GM23338 (cell line): Measurements from ENCODE around the gene CRY1. TPM values are rescaled to one million over a fixed set of nuclear protein-coding genes. Genes with fewer than 3 reads are reported as not detected.

Experiments
- ATAC-seq: fragments of 200-7000 bp; cut with Tn5 transposase; 3 replicates; pipeline ENCODE4 v1.9.1; 2020
- DNase-seq: peaks from one replicate; pipeline ENCODE4 v3.0.0-alpha.2; 2015; ENCODE audit warnings: low spot score
- H2AFZ ChIP-seq: fragments of 200-600 bp; sonication (generic); 2 replicates; pipeline ENCODE4 v1.8.0; 2016; ENCODE audit warnings: antibody characterized with exemption, mild to moderate bottlenecking, moderate library complexity
- H3F3A ChIP-seq: fragments of 200-600 bp; sonication (generic); replicated peaks from 2 replicates; pipeline ENCODE4 v1.8.0; 2017; ENCODE audit warnings: antibody characterized with exemption, mixed run types, low read depth
- H3K27ac ChIP-seq: fragments of 200-600 bp; sonication (generic); 2 replicates; pipeline ENCODE4 v1.6.1; 2016; ENCODE audit warnings: low read depth
- H3K27me3 ChIP-seq: fragments of 200-600 bp; sonication (generic); 2 replicates; pipeline ENCODE4 v1.8.0; 2016; ENCODE audit warnings: mild to moderate bottlenecking, mixed run types, moderate library complexity; ENCODE audit not compliant: insufficient read depth
- H3K36me3 ChIP-seq: fragments of 200-600 bp; sonication (generic); 2 replicates; pipeline ENCODE4 v1.8.0; 2016; ENCODE audit warnings: mild to moderate bottlenecking; ENCODE audit not compliant: insufficient read depth
- H3K4me1 ChIP-seq: fragments of 200-600 bp; sonication (generic); 2 replicates; pipeline ENCODE4 v1.8.0; 2016; ENCODE audit warnings: mild to moderate bottlenecking, moderate library complexity; ENCODE audit not compliant: insufficient read depth
- H3K4me2 ChIP-seq: fragments of 200-600 bp; sonication (generic); 2 replicates; pipeline ENCODE4 v1.7.1; 2017; ENCODE audit warnings: mixed run types
- H3K4me3 ChIP-seq: fragments of 200-600 bp; sonication (generic); 2 replicates; pipeline ENCODE4 v1.6.1; 2016; ENCODE audit warnings: mixed run types
- H3K79me2 ChIP-seq: fragments of 200-600 bp; sonication (generic); replicated peaks from 2 replicates; pipeline ENCODE4 v1.8.0; 2017; ENCODE audit warnings: mild to moderate bottlenecking; ENCODE audit not compliant: insufficient read depth
- H3K9me2 ChIP-seq: fragments of 200-600 bp; sonication (generic); 2 replicates; pipeline ENCODE4 v1.8.0; 2017; ENCODE audit not compliant: insufficient read depth
- H4K20me1 ChIP-seq: fragments of 200-600 bp; sonication (generic); replicated peaks from 2 replicates; pipeline ENCODE4 v1.8.0; 2017; ENCODE audit warnings: mild to moderate bottlenecking; ENCODE audit not compliant: insufficient read depth
- H3K27ac Mint-ChIP-seq: 2 replicates; pipeline ENCODE4 v1.8.0; 2020; ENCODE audit warnings: inconsistent platforms, mild to moderate bottlenecking, moderate library complexity, mixed read lengths
- H3K27me3 Mint-ChIP-seq: 3 replicates; pipeline ENCODE4 v1.8.0; 2022; ENCODE audit warnings: low read depth, mild to moderate bottlenecking, moderate library complexity, mixed read lengths, inconsistent platforms; ENCODE audit not compliant: insufficient read depth, poor library complexity
- H3K36me3 Mint-ChIP-seq: 3 replicates; pipeline ENCODE4 v1.8.0; 2021; ENCODE audit warnings: low read depth, mild to moderate bottlenecking, inconsistent platforms, moderate library complexity, mixed read lengths
- H3K4me1 Mint-ChIP-seq: 3 replicates; pipeline ENCODE4 v1.8.0; 2020; ENCODE audit warnings: mild to moderate bottlenecking, inconsistent platforms, mixed read lengths
- H3K4me3 Mint-ChIP-seq: 3 replicates; pipeline ENCODE4 v1.8.0; 2021; ENCODE audit warnings: moderate library complexity, mild to moderate bottlenecking, inconsistent platforms, mixed read lengths
- H3K9me3 Mint-ChIP-seq: 3 replicates; pipeline ENCODE4 v1.8.0; 2020; ENCODE audit warnings: moderate library complexity, mild to moderate bottlenecking, inconsistent platforms, mixed read lengths
- CREB1 ChIP-seq: fragments of 250-450 bp; sonication (Bioruptor Pico); IDR thresholded peaks from 2 replicates; pipeline ENCODE4 v1.5.0; 2020; ENCODE audit warnings: low read depth, mild to moderate bottlenecking, moderate library complexity
- CTCF ChIP-seq, 2 experiments: fragments of 200-600 bp in 1 of 2; sonication (generic) in 1 of 2; conservative IDR thresholded peaks; 2 replicates each; pipeline versions ENCODE4 v1.5.1 to v1.6.1; 2016 to 2017; ENCODE audit warnings: antibody characterized with exemption in 2 of 2, low read depth in 2 of 2, mild to moderate bottlenecking in 2 of 2, moderate library complexity in 1 of 2
- EZH2 ChIP-seq: fragments of 200-600 bp; sonication (generic); IDR thresholded peaks from one replicate; pipeline ENCODE4 v1.8.0; 2017; ENCODE audit warnings: antibody characterized with exemption, mild to moderate bottlenecking, low read depth; ENCODE audit not compliant: unreplicated experiment
- EZH2phosphoT487 ChIP-seq: fragments of 200-600 bp; sonication (generic); IDR thresholded peaks from one replicate; pipeline ENCODE4 v1.8.1; 2018; ENCODE audit warnings: antibody characterized with exemption; ENCODE audit not compliant: unreplicated experiment
- JUNB ChIP-seq: IDR thresholded peaks from one replicate; pipeline ENCODE4 v1.6.1; 2016; ENCODE audit warnings: antibody characterized with exemption; ENCODE audit not compliant: unreplicated experiment
- NANOG ChIP-seq: IDR thresholded peaks from 2 replicates; pipeline ENCODE4 v1.6.1; 2016; ENCODE audit warnings: antibody characterized with exemption, borderline replicate concordance
- POLR2AphosphoS5 ChIP-seq: IDR thresholded peaks from 2 replicates; pipeline ENCODE4 v1.6.1; 2016; ENCODE audit warnings: antibody characterized with exemption, low read depth
- REST ChIP-seq: IDR thresholded peaks from one replicate; pipeline ENCODE4 v1.6.1; 2018; ENCODE audit warnings: antibody characterized with exemption; ENCODE audit not compliant: unreplicated experiment
- STAT1 ChIP-seq: IDR thresholded peaks from one replicate; pipeline ENCODE4 v1.6.1; 2016; ENCODE audit warnings: antibody characterized with exemption; ENCODE audit not compliant: unreplicated experiment
- ZNF114 ChIP-seq: fragments of 250-450 bp; sonication (Bioruptor Pico); IDR thresholded peaks from 2 replicates; pipeline ENCODE4 v1.5.0; 2020; ENCODE audit warnings: mild to moderate bottlenecking, moderate library complexity
- ZNF331 ChIP-seq: fragments of 250-450 bp; sonication (Bioruptor Pico); IDR thresholded peaks from 2 replicates; pipeline ENCODE4 v1.5.0; 2020; ENCODE audit warnings: low read depth, mild to moderate bottlenecking, moderate library complexity
- polyA plus RNA-seq: library from polyadenylated mRNA; unstranded; fragments of >200 nt; fragmentation: Nextera tagmentation; extraction: Ambion mirVana; gene quantifications from 2 replicates; pipeline ENCODE4 v1.2.1, GENCODE V29; 2016
- total RNA-seq: library from RNA; depleted of rRNA; stranded (reverse); fragments of >200 nt; shearing (Covaris generic); gene quantifications from 2 replicates; pipeline ENCODE4 v1.2.3, GENCODE V29; 2014
- TF ChIP-seq, protein P1 (sequence below): fragments of 250-450 bp; sonication (Bioruptor Pico); IDR thresholded peaks from 2 replicates; pipeline ENCODE4 v1.5.0; 2020; ENCODE audit warnings: mild to moderate bottlenecking, moderate library complexity
- TF ChIP-seq, protein P2 (sequence below): IDR thresholded peaks from 2 replicates; pipeline ENCODE4 v1.6.1; 2016; ENCODE audit warnings: antibody characterized with exemption

Gene CRY1
- total and polyA plus RNA-seq, 2 experiments from 2014 or later: 27.7 to 28.2 TPM

- Histone ChIP-seq H3K4me2 (no peak overlapping the region), H3F3A (no peaks in the 10 kb centered on the region), H3K79me2 (no peaks in the 10 kb centered on the region), H3K4me1 (no peaks in the 10 kb centered on the region), H3K27me3 (no peaks in the 10 kb centered on the region), H2AFZ (no peak overlapping the region), H3K4me3 (no peak overlapping the region), H3K27ac (no peak overlapping the region), H3K9me2 (no peaks in the 10 kb centered on the region), H3K36me3 (no peaks in the 10 kb centered on the region), H4K20me1 (no peaks in the 10 kb centered on the region; the same call in 1 of the 2 replicates)
- no peaks in the 10 kb centered on the region for H3K9me3 Mint-ChIP-seq
- ATAC-seq: no peak
- no peak for DNase-seq
- H3K4me1 Mint-ChIP-seq: no peaks in the 10 kb centered on the region
- H3K36me3 Mint-ChIP-seq: no peaks in the 10 kb centered on the region
- H3K27me3 Mint-ChIP-seq: no peaks in the 10 kb centered on the region
- H3K4me3 Mint-ChIP-seq: no peak overlapping the region
- TF ChIP-seq CREB1 (CRISPR knock-in tag) (no peak), ZNF331 (no peak), JUNB (no peak), EZH2 (no peak), ZNF114 (no peak), REST (no peak), EZH2phosphoT487 (no peak), CTCF (conservative IDR thresholded peaks at IDR 0.05; ENCODE audit: low read depth in 2 of 2) (no peak), STAT1 (no peak), POLR2AphosphoS5 (no peak), NANOG (no peak)
- TF ChIP-seq, protein P1, sequence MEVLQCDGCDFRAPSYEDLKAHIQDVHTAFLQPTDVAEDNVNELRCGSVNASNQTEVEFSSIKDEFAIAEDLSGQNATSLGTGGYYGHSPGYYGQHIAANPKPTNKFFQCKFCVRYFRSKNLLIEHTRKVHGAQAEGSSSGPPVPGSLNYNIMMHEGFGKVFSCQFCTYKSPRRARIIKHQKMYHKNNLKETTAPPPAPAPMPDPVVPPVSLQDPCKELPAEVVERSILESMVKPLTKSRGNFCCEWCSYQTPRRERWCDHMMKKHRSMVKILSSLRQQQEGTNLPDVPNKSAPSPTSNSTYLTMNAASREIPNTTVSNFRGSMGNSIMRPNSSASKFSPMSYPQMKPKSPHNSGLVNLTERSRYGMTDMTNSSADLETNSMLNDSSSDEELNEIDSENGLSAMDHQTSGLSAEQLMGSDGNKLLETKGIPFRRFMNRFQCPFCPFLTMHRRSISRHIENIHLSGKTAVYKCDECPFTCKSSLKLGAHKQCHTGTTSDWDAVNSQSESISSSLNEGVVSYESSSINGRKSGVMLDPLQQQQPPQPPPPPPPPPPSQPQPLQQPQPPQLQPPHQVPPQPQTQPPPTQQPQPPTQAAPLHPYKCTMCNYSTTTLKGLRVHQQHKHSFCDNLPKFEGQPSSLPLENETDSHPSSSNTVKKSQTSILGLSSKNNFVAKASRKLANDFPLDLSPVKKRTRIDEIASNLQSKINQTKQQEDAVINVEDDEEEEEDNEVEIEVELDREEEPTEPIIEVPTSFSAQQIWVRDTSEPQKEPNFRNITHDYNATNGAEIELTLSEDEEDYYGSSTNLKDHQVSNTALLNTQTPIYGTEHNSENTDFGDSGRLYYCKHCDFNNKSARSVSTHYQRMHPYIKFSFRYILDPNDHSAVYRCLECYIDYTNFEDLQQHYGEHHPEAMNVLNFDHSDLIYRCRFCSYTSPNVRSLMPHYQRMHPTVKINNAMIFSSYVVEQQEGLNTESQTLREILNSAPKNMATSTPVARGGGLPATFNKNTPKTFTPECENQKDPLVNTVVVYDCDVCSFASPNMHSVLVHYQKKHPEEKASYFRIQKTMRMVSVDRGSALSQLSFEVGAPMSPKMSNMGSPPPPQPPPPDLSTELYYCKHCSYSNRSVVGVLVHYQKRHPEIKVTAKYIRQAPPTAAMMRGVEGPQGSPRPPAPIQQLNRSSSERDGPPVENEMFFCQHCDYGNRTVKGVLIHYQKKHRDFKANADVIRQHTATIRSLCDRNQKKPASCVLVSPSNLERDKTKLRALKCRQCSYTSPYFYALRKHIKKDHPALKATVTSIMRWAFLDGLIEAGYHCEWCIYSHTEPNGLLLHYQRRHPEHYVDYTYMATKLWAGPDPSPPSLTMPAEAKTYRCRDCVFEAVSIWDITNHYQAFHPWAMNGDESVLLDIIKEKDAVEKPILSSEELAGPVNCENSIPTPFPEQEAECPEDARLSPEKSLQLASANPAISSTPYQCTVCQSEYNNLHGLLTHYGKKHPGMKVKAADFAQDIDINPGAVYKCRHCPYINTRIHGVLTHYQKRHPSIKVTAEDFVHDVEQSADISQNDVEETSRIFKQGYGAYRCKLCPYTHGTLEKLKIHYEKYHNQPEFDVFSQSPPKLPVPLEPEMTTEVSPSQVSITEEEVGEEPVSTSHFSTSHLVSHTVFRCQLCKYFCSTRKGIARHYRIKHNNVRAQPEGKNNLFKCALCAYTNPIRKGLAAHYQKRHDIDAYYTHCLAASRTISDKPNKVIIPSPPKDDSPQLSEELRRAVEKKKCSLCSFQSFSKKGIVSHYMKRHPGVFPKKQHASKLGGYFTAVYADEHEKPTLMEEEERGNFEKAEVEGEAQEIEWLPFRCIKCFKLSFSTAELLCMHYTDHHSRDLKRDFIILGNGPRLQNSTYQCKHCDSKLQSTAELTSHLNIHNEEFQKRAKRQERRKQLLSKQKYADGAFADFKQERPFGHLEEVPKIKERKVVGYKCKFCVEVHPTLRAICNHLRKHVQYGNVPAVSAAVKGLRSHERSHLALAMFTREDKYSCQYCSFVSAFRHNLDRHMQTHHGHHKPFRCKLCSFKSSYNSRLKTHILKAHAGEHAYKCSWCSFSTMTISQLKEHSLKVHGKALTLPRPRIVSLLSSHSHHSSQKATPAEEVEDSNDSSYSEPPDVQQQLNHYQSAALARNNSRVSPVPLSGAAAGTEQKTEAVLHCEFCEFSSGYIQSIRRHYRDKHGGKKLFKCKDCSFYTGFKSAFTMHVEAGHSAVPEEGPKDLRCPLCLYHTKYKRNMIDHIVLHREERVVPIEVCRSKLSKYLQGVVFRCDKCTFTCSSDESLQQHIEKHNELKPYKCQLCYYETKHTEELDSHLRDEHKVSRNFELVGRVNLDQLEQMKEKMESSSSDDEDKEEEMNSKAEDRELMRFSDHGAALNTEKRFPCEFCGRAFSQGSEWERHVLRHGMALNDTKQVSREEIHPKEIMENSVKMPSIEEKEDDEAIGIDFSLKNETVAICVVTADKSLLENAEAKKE (CRISPR knock-in tag): no peak
- TF ChIP-seq, protein P2, sequence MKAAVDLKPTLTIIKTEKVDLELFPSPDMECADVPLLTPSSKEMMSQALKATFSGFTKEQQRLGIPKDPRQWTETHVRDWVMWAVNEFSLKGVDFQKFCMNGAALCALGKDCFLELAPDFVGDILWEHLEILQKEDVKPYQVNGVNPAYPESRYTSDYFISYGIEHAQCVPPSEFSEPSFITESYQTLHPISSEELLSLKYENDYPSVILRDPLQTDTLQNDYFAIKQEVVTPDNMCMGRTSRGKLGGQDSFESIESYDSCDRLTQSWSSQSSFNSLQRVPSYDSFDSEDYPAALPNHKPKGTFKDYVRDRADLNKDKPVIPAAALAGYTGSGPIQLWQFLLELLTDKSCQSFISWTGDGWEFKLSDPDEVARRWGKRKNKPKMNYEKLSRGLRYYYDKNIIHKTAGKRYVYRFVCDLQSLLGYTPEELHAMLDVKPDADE: no peak
- H3K27ac Mint-ChIP-seq: no peak overlapping the region
Observed at GRCh38 chr12:106978035-106978800, 115.1 kb downstream of the CRY1 start.
